Retinal pigment epithelial cell (primary cell): ENCODE measurements around the gene ABCB11.

Experiments
- DNase-seq: peaks from one replicate; pipeline ENCODE4 v3.0.0-alpha.2; 2010; ENCODE audit warnings: low read depth
- H3K4me3 ChIP-seq: 2 replicates; pipeline ENCODE4 v1.5.1; 2011; ENCODE audit warnings: mild to moderate bottlenecking, low read length, control low read depth, moderate library complexity
- CTCF ChIP-seq: conservative IDR thresholded peaks from 2 replicates; pipeline ENCODE4 v1.5.1; 2011; ENCODE audit warnings: low read depth, low read length, control low read depth, inconsistent platforms

The ABCB11 gene

GRCh38 chr2:169031202-169031601, at the start of gene ABCB11:
TSS of gene ABCB11 (minus strand) at chr2:169031324. CDS start at chr2:169018125, 13,199 bp downstream.
- DNase-seq = no peak
- TF ChIP-seq CTCF = no peak
- no peak within 1 kb of the TSS for H3K4me3 ChIP-seq

- DNase-seq = no peak
- TF ChIP-seq CTCF = no peak
- no peak overlapping the region for H3K4me3 ChIP-seq
Measured at GRCh38 chr2:169080250-169081069, 49.3 kb upstream of the ABCB11 start.

- H3K4me3 ChIP-seq = no peak overlapping the region
- no peak for DNase-seq
- TF ChIP-seq CTCF = no peak
Measured at GRCh38 chr2:169077674-169078240, 46.6 kb upstream of the ABCB11 start.

- no peak for TF ChIP-seq CTCF
- H3K4me3 ChIP-seq = no peak overlapping the region
- DNase-seq = no peak
Measured at GRCh38 chr2:169073963-169074751, 43.0 kb upstream of the ABCB11 start.

GRCh38 chr2:169073211-169073962, 42.3 kb upstream of the ABCB11 start:
- H3K4me3 ChIP-seq = no peak overlapping the region
- no peak for DNase-seq
- TF ChIP-seq CTCF = no peak

DNA sequence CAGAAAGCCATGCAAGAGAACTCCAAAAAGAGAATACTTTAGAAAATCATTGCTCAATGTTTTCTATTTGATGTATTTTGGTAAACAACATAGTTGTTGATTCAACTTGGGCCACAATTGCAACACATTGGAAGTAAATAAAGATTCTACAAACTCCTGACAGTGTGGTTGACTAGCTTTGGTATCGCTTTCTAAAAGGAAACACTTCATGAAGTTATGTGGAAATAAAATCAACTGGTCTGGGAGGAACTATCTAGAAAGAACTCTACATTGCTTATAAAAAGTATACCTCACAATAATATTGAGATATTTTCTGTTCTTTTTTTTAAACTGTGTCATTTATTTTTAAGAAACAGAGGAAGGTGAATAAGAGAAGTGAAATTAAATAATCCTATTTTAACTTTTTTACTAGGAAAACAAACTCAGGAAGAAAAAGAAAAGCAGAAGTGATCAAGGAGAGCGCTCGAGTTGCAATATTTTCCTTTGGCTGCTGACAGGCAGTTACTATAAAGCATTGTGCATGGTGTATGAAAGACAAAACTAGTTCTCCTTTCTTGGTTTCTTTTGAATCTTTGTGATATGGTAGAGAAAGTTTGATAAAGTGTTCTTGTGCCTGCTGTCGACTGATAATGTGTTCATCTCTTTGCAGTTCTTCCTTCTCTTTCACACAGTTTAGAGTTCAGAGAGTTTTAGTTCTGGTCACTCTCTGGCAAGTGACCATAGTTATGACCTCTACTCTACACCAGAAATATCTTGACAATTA, 41.2 kb upstream of the ABCB11 start:
- TF ChIP-seq CTCF = no peak
- no peak for DNase-seq
- no peak overlapping the region for H3K4me3 ChIP-seq
